HG03196 (cell line): ENCODE data around the gene MTRF1.
A peak's percentile ranks its signal among the peaks of the same experiment; 100 is the strongest.

Experiments used
- ATAC-seq: cut with Tn5 transposase; IDR thresholded peaks from one replicate; pipeline ENCODE4 v1.9.1; 2021; ENCODE audit not compliant: unreplicated experiment

MTRF1 gene

DNA sequence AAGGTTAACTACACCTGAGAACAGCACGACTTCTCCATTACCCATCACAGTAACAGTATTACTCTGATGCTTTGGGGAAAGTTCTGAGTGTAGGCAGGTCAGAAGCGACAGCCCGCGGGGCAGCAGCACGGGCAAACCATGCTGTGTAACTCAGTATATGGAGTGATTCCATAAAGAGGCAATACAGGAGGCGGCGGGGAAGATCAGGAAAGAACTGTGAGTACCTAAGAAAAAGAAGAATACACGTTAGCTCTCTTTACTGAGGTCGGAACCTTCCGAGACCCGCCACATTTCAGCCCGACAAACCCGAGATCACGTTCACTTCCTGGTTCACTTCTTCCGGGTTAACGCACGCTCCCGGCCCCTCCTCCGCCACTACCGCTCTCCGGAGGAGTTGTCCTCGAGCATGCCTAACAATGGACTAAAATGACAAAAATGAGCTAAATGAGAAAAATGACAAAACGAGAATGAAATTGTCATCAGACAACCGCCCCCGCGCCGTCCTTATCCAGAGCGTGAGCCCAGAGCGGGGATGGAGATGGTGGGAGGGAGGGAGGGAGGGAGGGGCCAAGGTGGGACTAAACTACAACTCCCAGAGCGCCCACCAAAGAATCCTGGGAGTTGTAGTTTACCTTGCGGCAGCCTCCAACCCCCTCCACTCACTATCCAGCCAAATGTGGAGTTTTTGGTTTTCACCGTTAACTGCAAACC is at the start of gene MTRF1:
Gene MTRF1 (minus strand): TSS at position 316 of the 711 bp plus-strand sequence. CDS start 2,669 bp downstream, outside the sequence.
- ATAC-seq, result peak; percentile 95

DNA sequence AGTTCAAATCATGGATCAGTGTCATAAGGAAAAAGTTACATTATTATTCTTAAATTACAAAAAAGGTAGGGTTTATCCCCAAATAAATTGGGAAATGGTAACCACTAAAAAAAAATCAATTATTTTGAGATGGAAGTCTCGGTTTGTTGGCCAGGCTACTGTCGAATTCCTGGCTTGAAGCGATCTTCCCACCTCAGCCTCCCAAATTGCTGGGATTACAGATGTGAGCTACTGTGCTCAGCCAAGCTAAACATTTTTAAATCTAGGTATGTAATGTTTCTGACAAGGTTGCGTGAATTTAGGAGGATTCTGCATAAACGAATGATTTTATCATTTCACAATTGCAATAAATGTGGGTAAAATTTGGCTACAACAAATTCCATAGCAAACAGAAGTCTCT is 49.7 kb upstream of the MTRF1 start:
- no peak for ATAC-seq

DNA sequence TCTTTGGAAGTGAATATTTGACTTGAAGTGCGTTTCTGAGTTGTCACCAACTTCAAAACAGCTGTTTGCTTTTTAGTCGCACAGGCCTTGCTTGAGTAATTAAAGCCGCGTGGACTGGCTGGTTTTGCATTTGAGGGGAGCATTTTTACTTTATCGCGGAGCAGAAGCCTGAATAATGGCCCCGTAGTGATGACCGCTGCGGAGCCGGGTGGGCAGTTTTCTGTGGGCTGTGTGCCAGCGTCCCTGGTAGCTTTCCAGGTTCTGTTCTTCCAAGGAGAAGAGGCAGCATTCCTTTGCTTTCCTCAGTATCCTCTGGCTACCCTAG is 48.8 kb upstream of the MTRF1 start:
- no peak for ATAC-seq

- ATAC-seq, result peak; percentile 42
These were observed 48.2 kb upstream of the MTRF1 start for GRCh38 chr13:41311406-41312175.

DNA sequence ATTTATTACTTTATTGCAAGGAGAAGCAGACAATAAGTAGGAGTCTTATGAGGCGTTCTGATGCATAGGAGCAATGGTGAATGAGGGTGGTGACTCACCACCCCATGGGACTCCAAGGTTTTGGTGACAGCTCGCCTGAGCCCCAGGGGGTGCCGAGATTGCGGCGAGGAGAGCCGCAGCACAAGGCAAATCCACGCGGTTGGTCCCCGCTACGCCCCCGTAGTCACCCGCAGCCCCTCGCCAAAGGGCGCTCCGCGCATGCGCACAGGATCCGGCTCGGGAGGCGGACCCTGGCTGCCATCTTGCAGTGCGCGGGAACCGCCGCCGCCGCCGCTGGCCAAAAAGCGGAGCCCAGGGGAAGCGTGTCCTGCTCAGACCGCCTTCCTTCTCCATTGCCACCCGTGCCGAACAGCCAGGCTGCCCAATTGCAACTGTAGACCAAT is 47.6 kb upstream of the MTRF1 start, which contains the start of gene NAA16:
Gene NAA16 (plus strand): TSS at position 305 of the 443 bp plus-strand sequence. CDS start 262 bp downstream, outside the sequence.
- peak; percentile 76 for ATAC-seq

DNA sequence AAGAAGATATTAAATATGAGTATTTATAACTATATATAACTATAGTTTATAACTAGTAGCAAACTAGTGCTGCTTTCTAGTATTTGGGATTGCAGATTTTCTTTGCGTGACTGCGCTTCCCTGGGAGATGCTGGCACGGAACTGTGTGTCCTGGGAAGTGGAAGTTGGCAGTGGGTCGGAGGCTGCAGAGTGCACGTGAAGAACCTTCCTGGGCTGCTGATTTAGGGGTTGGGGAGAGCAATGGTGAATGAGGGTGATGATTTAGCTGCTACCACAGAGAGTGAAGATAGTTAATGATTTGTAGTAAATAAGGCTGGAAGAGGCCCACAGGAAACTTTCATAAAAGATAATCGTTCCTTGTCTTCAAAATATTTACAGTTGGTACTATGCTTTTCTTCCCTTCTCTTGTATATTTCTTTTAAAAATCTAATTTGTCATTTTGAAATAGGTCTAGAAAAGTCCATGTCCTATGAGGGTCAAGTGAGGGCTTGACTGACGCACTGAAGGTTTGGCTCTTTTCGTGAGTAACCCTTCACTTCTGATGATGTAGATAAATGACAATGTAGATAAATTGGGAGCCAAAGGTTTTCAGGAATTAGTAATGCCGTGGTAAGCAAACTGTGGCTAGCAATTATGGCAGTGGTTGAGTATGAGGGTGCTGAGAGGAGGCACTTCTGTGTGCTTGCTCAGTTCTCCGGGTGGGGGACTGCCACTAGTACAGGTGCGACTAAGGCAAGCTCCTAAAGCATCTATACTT is 44.7 kb upstream of the MTRF1 start:
- ATAC-seq, result no peak

DNA sequence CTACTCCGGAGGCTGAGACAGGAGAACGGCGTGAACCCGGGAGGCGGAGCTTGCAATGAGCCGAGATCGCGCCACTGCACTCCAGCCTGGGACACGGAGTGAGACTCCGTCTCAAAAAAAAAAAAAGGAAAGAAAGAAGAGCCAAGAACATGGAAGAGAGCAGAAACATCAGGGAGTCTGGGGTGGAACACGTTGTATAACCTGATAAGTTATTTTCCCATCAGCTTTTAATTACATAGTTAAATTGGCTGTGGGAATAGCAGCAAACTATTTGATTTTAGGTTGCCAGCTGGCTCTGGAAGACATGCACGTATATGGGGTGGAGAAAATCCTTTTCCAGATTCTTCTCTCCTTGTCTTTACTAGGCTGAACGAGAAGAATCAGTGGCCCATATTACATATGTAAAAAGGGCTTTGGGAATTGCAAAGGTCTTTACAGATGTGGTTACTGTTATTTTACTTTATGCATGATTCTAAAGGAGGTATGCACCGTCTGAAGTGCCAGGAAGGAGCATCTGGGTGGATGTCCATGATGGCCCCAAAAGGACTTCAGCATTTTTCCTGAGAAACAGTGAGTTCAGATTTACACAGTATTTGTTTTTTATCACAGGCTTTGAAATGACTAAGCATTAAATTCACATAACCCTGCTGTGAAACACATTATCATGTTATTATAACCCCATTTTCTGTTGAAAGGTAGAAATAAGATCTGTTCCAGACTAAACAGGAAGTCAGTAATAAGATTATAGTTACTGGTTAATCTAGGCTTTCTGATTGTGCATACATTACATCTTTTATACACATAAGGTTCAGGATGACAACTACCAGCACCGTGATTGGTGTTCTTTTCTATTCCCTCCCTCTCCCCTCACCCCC is 43.1 kb upstream of the MTRF1 start:
- ATAC-seq, result no peak

DNA sequence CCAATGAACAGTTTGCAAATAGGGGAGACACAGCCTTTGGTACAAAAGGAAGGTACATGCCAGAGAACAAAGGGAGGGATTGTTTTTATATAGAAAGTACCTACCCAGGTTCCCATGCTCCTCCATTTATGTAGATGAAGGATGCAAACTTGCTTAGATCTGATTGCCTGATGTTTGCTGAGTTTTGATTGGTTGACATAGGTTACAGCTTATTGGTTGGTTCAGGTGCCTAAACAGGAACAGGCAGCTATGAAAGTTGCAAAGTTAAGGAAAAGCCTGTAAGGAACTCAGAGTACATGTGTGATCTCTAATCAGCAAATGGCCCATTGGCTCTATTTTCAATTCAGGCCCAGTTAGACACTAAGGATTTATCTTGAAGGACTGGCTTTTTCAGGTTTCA is 41.2 kb upstream of the MTRF1 start:
- ATAC-seq, result no peak

- no peak for ATAC-seq
These were observed 39.4 kb upstream of the MTRF1 start for GRCh38 chr13:41302743-41303142.

DNA sequence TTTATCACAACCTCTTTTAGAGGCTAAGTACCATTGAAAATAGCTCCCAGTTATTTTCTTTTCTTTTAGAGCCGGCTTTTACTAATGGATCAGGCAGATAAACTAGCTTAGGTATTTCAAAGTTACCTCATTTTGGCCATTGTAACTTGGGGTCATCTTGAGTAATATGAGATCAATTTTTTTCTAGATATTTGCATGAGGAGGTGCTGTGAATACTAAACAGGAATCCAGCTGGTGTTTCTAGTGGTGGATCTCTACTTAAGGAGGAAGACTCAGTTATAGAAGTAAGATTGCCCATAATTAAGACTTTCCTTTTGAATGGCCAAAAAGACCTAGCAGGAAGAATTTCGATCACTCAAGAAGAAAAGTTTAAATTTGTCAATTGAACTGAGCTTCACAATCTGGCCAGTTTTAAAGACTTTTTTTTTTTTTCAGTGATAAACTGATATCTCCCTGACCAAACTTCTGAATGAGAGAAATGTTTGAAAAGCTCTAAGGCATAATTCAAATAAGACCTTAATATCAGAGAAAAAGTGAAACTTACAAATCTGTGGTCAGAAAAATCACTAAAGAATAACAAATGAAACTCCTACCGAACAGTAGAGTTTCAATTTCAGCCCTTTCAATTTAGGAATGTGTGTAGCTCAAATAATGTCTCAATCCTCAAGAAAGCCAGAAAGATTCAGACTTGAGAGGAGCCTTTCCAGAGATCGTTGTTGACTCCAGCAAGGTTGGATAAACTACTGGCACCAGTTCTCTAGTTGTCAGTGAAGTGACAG is 36.1 kb upstream of the MTRF1 start:
- ATAC-seq, result no peak

GRCh38 chr13:41296879-41297646 is 33.7 kb upstream of the MTRF1 start:
- ATAC-seq, result no peak

- ATAC-seq, result no peak
These were observed 32.6 kb upstream of the MTRF1 start for GRCh38 chr13:41295973-41296372.

- ATAC-seq, result no peak
These were observed 31.5 kb upstream of the MTRF1 start for GRCh38 chr13:41294914-41295313.

DNA sequence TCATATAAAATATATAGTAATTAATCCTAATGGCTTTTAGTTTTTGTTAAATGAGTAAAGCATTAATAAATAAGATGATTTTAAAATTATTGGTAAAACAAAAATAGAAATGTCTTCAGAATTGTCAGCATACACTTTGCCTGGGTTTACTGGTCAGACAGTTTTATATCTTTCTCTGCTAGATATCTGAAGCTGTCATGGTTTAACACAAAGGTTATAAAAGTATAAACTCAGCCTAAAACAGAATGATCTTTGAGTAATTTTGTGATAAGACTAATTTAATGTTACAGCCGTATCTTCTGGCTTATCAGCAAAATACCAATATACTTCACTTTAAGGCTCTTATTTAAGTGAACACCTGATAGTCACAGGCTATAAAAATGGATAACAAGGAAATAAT is 29.9 kb upstream of the MTRF1 start:
- ATAC-seq, result no peak

DNA sequence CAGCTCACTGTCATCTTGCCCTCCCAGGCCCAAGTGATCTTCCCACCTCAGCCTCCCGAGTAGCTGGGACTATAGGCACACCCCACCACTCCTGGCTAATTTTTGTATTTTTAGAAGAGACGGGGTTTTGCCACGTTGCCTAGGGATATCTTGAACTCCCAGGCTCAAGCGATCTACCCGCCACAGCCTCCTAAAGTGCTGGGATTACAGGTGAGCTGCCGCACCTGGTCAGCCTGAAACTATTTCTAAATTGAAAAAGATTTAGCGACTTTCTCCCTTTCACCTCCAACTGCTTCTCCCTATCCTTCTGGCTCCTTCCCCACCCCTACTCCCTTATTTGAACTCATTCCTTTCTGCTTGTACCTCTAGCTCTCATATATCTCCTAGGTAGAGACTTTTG is 27.9 kb upstream of the MTRF1 start:
- no peak for ATAC-seq

- no peak for ATAC-seq
These were observed 26.1 kb upstream of the MTRF1 start for GRCh38 chr13:41289463-41289881.

GRCh38 chr13:41286370-41286769 is 23.0 kb upstream of the MTRF1 start:
- no peak for ATAC-seq

DNA sequence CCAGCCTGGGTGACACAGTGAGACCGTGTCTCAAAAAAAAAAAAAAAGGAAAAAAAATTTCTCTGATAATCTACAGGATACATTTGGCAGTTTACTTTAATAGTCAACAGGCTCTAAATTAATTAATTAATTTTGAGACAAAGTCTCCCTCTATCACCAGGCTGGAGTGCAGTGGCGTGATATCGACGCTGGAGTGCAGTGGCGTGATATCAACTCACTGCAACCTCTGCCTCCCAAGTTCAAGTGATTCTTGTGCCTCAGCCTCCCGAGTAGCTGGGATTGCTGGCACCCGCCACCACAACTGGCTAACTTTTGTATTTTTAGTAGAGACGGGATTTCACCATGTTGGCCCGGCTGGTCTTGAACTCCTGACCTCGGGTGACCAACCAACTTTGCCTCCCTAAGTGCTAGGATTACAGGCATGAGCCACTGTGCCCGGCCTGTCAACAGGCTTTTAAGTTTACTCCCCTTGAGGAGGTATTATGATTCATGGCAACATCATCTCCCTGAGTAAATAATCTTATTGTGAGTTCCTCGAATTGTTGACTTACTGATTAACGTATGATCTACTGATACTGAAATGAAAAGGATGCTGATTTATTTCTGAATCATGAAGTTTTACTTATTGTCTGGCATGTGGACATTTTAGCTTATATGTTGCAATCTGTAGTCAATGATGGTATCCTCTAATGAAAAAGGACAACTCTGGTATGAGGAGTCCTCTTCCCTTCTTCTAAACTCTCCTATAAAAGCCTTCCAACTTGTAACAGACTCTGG is 21.3 kb upstream of the MTRF1 start:
- ATAC-seq, result no peak
